ENCODE data around the gene TTC12. TPM values are rescaled to one million over a fixed set of nuclear protein-coding genes. Genes with fewer than 3 reads are reported as not detected.

The TTC12 gene
- total and polyA plus RNA-seq, 4 donors: 6.4 to 43.2 (median 19.0) TPM

- Histone ChIP-seq H3K4me1 (ENCODE audit: control insufficient read depth in 5 of 5, insufficient read depth in 5 of 5, low read length in 5 of 5) (peaks cover 0 to 13% (median 0%) of the 10 kb centered on the region in 5 donors), H3K4me3 (no peak overlapping the region), H3K9ac (ENCODE audit: insufficient read depth in 1 of 2, low read length in 2 of 2) (no peak overlapping the region), H3K27me3 (ENCODE audit: control insufficient read depth in 3 of 3, insufficient read depth in 3 of 3, low read length in 2 of 3) (no peaks in the 10 kb centered on the region), H3K36me3 (ENCODE audit: control insufficient read depth in 4 of 4, insufficient read depth in 4 of 4, low read length in 4 of 4) (no peaks in the 10 kb centered on the region), H3K9me3 (ENCODE audit: control insufficient read depth in 4 of 4, insufficient read depth in 3 of 4, low read length in 3 of 4) (peaks cover 0 to 2% (median 0%) of the 10 kb centered on the region in 4 donors), H3K27ac (ENCODE audit: low read depth in 1 of 2, low read length in 1 of 2) (no peak overlapping the region)
- DNase-seq: peak; percentile 32 to 72 (median 65)
- WGBS, 2 donors: 45 to 71% methylated on average over 3 of the region's 3 CpGs
- no peak for TF ChIP-seq CTCF (IDR thresholded peaks at IDR 0.05; ENCODE audit: control extremely low read depth, extremely low read depth)
- ATAC-seq (ENCODE audit: insufficient read depth, low FRiP score): no peak
These were observed 26.6 kb upstream of the TTC12 start for GRCh38 chr11:113287801-113288200.

- no peak for TF ChIP-seq CTCF (IDR thresholded peaks at IDR 0.05; ENCODE audit: control extremely low read depth, extremely low read depth)
- Histone ChIP-seq H3K9me3 (ENCODE audit: control insufficient read depth in 4 of 4, insufficient read depth in 3 of 4, low read length in 3 of 4) (peaks cover 0 to 2% (median 0%) of the 10 kb centered on the region in 4 donors), H3K27ac (ENCODE audit: low read depth in 1 of 2, low read length in 1 of 2) (no peak overlapping the region), H3K27me3 (ENCODE audit: control insufficient read depth in 3 of 3, insufficient read depth in 3 of 3, low read length in 2 of 3) (no peaks in the 10 kb centered on the region), H3K4me3 (no peak overlapping the region), H3K9ac (ENCODE audit: insufficient read depth in 1 of 2, low read length in 2 of 2) (no peak overlapping the region), H3K4me1 (ENCODE audit: control insufficient read depth in 5 of 5, insufficient read depth in 5 of 5, low read length in 5 of 5) (peaks cover 0 to 13% (median 0%) of the 10 kb centered on the region in 5 donors), H3K36me3 (ENCODE audit: control insufficient read depth in 4 of 4, insufficient read depth in 4 of 4, low read length in 4 of 4) (no peaks in the 10 kb centered on the region)
- ATAC-seq (ENCODE audit: insufficient read depth, low FRiP score) (no peak), DNase-seq (peak in 1 of 3 donors; percentile 2)
- WGBS, 2 donors: 68 to 88% methylated on average over 6 of the region's 6 CpGs
These were observed 26.0 kb upstream of the TTC12 start for GRCh38 chr11:113288286-113288863.

GRCh38 chr11:113289431-113290187 lies 24.8 kb upstream of the TTC12 start:
- ATAC-seq (ENCODE audit: insufficient read depth, low FRiP score): peak; percentile 79
- no peak overlapping the region for H3K9ac ChIP-seq (ENCODE audit: insufficient read depth in 1 of 2, low read length in 2 of 2)
- TF ChIP-seq CTCF (IDR thresholded peaks at IDR 0.05; ENCODE audit: control extremely low read depth, extremely low read depth): peak; percentile 78
- DNase-seq: peak; percentile 74 to 78 (median 75)
- H3K36me3 ChIP-seq (ENCODE audit: control insufficient read depth in 4 of 4, insufficient read depth in 4 of 4, low read length in 4 of 4): no peaks in the 10 kb centered on the region
- H3K9me3 ChIP-seq (ENCODE audit: control insufficient read depth in 4 of 4, insufficient read depth in 3 of 4, low read length in 3 of 4): no peaks in the 10 kb centered on the region
- no peaks in the 10 kb centered on the region for H3K27me3 ChIP-seq (ENCODE audit: control insufficient read depth in 3 of 3, insufficient read depth in 3 of 3, low read length in 2 of 3)
- H3K4me3 ChIP-seq: no peak overlapping the region
- H3K4me1 ChIP-seq (ENCODE audit: control insufficient read depth in 5 of 5, insufficient read depth in 5 of 5, low read length in 5 of 5): peaks cover 0 to 13% (median 0%) of the 10 kb centered on the region in 5 donors
- no peak overlapping the region for H3K27ac ChIP-seq (ENCODE audit: low read depth in 1 of 2, low read length in 1 of 2)
- 48 to 63% methylated on average over 10 of the region's 10 CpGs for WGBS, 2 donors
